B cell (primary cell): ENCODE results near the gene CD6. TPM values are rescaled to one million over a fixed set of nuclear protein-coding genes. Genes with fewer than 3 reads are reported as not detected.

Source experiments
- ATAC-seq: fragments of 200-7000 bp; cut with Tn5 transposase; one replicate; pipeline ENCODE4 v1.10.0; 2021; ENCODE audit warnings: low read depth, mild to moderate bottlenecking, moderate number of reproducible peaks, moderate library complexity
- CTCF ChIA-PET: fragments of 350-600 bp; sonication (Branson Sonifier 250); formaldehyde crosslinking; loops from one replicate; lab custom pipeline; 2021; ENCODE audit warnings: antibody characterized with exemption, inconsistent platforms; lab: Charles Lee
- POLR2A ChIA-PET: fragments of 350-600 bp; sonication (Branson Sonifier 250); formaldehyde crosslinking; loops from one replicate; lab custom pipeline; 2021; ENCODE audit warnings: antibody characterized with exemption; lab: Charles Lee
- DNase-seq: peaks from one replicate; pipeline ENCODE4 v3.0.0; 2013
- H2AFZ ChIP-seq: 2 replicates; pipeline ENCODE4 v1.6.1; 2012; ENCODE audit warnings: mild to moderate bottlenecking, low read depth, low read length; ENCODE audit not compliant: insufficient read depth, poor library complexity, severe bottlenecking
- H3K27ac ChIP-seq, 2 donors: 1 replicate in 1 of 2; 2 replicates in 1 of 2; pipeline ENCODE4 v1.5.1; 2012 to 2013; ENCODE audit warnings: low read length in 2 of 2, mild to moderate bottlenecking in 2 of 2, moderate library complexity in 1 of 2
- H3K27me3 ChIP-seq, 4 experiments: fragments of 200-600 bp in 1 of 4; sonication (generic) in 1 of 4; replicated peaks in 1 of 4; 1 replicate in 2 of 4; 2 replicates in 2 of 4; pipeline versions ENCODE4 v1.6.1 to v1.7.0; 2013 to 2016; ENCODE audit warnings: low read length in 3 of 4, mild to moderate bottlenecking in 2 of 4, mixed read lengths in 1 of 4, moderate library complexity in 1 of 4; ENCODE audit not compliant: insufficient read depth in 4 of 4, control insufficient read depth in 3 of 4; ENCODE audit errors: control extremely low read depth in 1 of 4
- H3K36me3 ChIP-seq, 2 experiments: replicated peaks in 1 of 2; 1 replicate in 1 of 2; 2 replicates in 1 of 2; pipeline versions ENCODE4 v1.6.1 to v1.7.1; 2013; ENCODE audit warnings: low read length in 1 of 2; ENCODE audit not compliant: insufficient read depth in 2 of 2, control insufficient read depth in 1 of 2; ENCODE audit errors: control extremely low read depth in 1 of 2, extremely low read depth in 1 of 2
- H3K4me1 ChIP-seq, 2 donors: fragments of 200-600 bp in 1 of 2; sonication (generic) in 1 of 2; 1 replicate in 1 of 2; 2 replicates in 1 of 2; pipeline versions ENCODE4 v1.5.1 to v1.6.1; 2013 to 2017; ENCODE audit warnings: low read length in 2 of 2; ENCODE audit not compliant: control insufficient read depth in 2 of 2, insufficient read depth in 2 of 2
- H3K4me2 ChIP-seq: replicated peaks from 2 replicates; pipeline ENCODE3; 2012; ENCODE audit warnings: mild to moderate bottlenecking, low read depth, low read length; ENCODE audit not compliant: poor library complexity, severe bottlenecking
- H3K4me3 ChIP-seq, 5 experiments: fragments of 200-600 bp in 1 of 5; sonication (generic) in 1 of 5; 1 replicate in 3 of 5; 2 replicates in 2 of 5; pipeline versions ENCODE4 v1.5.1 to v1.7.0; 2011 to 2016; ENCODE audit warnings: low read length in 4 of 5, mild to moderate bottlenecking in 4 of 5, low read depth in 2 of 5, control low read depth in 1 of 5, moderate library complexity in 1 of 5; ENCODE audit not compliant: insufficient read depth in 1 of 5; ENCODE audit errors: control extremely low read depth in 1 of 5, extremely low read depth in 1 of 5
- H3K79me2 ChIP-seq: fragments of 200-600 bp; sonication (generic); one replicate; pipeline ENCODE4 v1.6.0; 2016; ENCODE audit warnings: low read length; ENCODE audit not compliant: control insufficient read depth, insufficient read depth
- H3K9ac ChIP-seq: fragments of 200-600 bp; sonication (generic); 2 replicates; pipeline ENCODE4 v1.6.1; 2017; ENCODE audit warnings: mild to moderate bottlenecking, low read length, moderate library complexity
- H3K9me3 ChIP-seq, 3 donors: one replicate each; pipeline versions ENCODE4 v1.6.1 to v1.7.1; 2013; ENCODE audit warnings: low read length in 2 of 3; ENCODE audit not compliant: control insufficient read depth in 2 of 3, insufficient read depth in 1 of 3; ENCODE audit errors: control extremely low read depth in 1 of 3
- H4K20me1 ChIP-seq: 2 replicates; pipeline ENCODE4 v1.6.0; 2012; ENCODE audit warnings: mild to moderate bottlenecking, low read length; ENCODE audit not compliant: insufficient read depth, control insufficient read depth, poor library complexity, severe bottlenecking
- H3K27ac Mint-ChIP-seq: one replicate; pipeline ENCODE4 v1.8.0; 2021; ENCODE audit warnings: mixed read lengths
- H3K27me3 Mint-ChIP-seq: one replicate; pipeline ENCODE4 v1.8.0; 2021; ENCODE audit warnings: mixed read lengths
- H3K4me1 Mint-ChIP-seq: one replicate; pipeline ENCODE4 v1.8.0; 2021; ENCODE audit warnings: mixed read lengths
- H3K4me3 Mint-ChIP-seq: one replicate; pipeline ENCODE4 v1.8.0; 2021; ENCODE audit warnings: mixed read lengths
- H3K9me3 Mint-ChIP-seq: one replicate; pipeline ENCODE4 v1.8.0; 2022; ENCODE audit warnings: mixed read lengths; ENCODE audit not compliant: insufficient read depth
- CTCF ChIP-seq: fragments of 200-600 bp; IDR thresholded peaks from one replicate; pipeline ENCODE4 v1.8.0; 2022; ENCODE audit warnings: antibody characterized with exemption, mild to moderate bottlenecking
- EZH2 ChIP-seq: IDR thresholded peaks from 2 replicates; pipeline ENCODE4 v1.6.1; 2012; ENCODE audit warnings: borderline replicate concordance, low read depth, mild to moderate bottlenecking, moderate library complexity, low read length; ENCODE audit not compliant: insufficient read depth, poor library complexity, severe bottlenecking
- WGBS: methylation state at CpG from one replicate; pipeline ENCODE4 v1.1.5; 2013; ENCODE audit warnings: missing lambda C conversion rate; ENCODE audit not compliant: insufficient coverage; 5-methylcytosine and 5-hydroxymethylcytosine counted together
- intact Hi-C: fragments of 100-400 bp; cut with micrococcal nuclease; formaldehyde crosslinking; loops from one replicate; pipeline ENCODE4 v1.10.0; 2022
- polyA plus RNA-seq: library from polyadenylated mRNA; depleted of rRNA; stranded (reverse); fragments of >200 nt; gene quantifications from 2 replicates; pipeline ENCODE4 v1.2.3, GENCODE V29; 2012
- total RNA-seq, 2 donors: library from RNA; stranded (reverse); fragments of 120-200 nt in 1 of 2; gene quantifications; 1 replicate in 1 of 2; 2 replicates in 1 of 2; pipeline versions ENCODE4 v1.2.3 to v1.2.4, GENCODE V29; 2013 to 2022

Gene CD6
- total and polyA plus RNA-seq, 2 donors (not counting 1 experiment from before 2014, with no cell fraction given), result 9.3 to 13.6 TPM

- DNase-seq, result no peak
- WGBS, result 93% methylated on average over 3 of the region's 7 CpGs
- peaks cover 9% of the 10 kb centered on the region for H3K4me1 Mint-ChIP-seq
These were observed 23.1 kb downstream of the CD6 start for GRCh38 chr11:60994541-60995080.

GRCh38 chr11:60995798-60996197 lies 24.3 kb downstream of the CD6 start:
- no peaks in the 10 kb centered on the region for H3K9me3 Mint-ChIP-seq
- DNase-seq (no peak), ATAC-seq (no peak)
- no peak overlapping the region for H2AFZ ChIP-seq
- H3K4me1 Mint-ChIP-seq, result peaks cover 3% of the 10 kb centered on the region
- H3K27ac ChIP-seq, result no peak overlapping the region
- H3K27me3 Mint-ChIP-seq, result peaks cover 9% of the 10 kb centered on the region
- WGBS, result 61% methylated on average over 5 of the region's 7 CpGs
- no peaks in the 10 kb centered on the region for H4K20me1 ChIP-seq
- no peaks in the 10 kb centered on the region for H3K9me3 ChIP-seq
- no peak overlapping the region for H3K4me3 ChIP-seq
- H3K4me3 Mint-ChIP-seq, result no peak overlapping the region
- TF ChIP-seq EZH2, result no peak
- no peak for TF ChIP-seq CTCF
- H3K27ac Mint-ChIP-seq, result no peak overlapping the region
- POLR2A ChIA-PET, result no interaction called here
- H3K4me2 ChIP-seq, result no peak overlapping the region
- no peaks in the 10 kb centered on the region for H3K4me1 ChIP-seq
- no peak overlapping the region for H3K9ac ChIP-seq
- H3K27me3 ChIP-seq, result no peaks in the 10 kb centered on the region
- peaks cover 6% of the 10 kb centered on the region for H3K79me2 ChIP-seq
- H3K36me3 ChIP-seq, result no peaks in the 10 kb centered on the region
- CTCF ChIA-PET, result no interaction called here
- intact Hi-C loops, result no loop called here

More at GRCh38 chr11:60994541-60995080, 23.1 kb downstream of the CD6 start:
- no peaks in the 10 kb centered on the region for H3K36me3 ChIP-seq
- no peak overlapping the region for H3K4me3 Mint-ChIP-seq
- H3K9ac ChIP-seq, result no peak overlapping the region
- H2AFZ ChIP-seq, result no peak overlapping the region
- no peak overlapping the region for H3K27ac Mint-ChIP-seq
- ChIA-PET POLR2A (no interaction called here), CTCF (interaction anchor here (0.7 to 1.2 kb wide), 3 partner anchors 24 to 227 kb away, joined by 3 to 4 read pairs (median 3); no protein-coding TSS in a partner anchor)
- intact Hi-C loops, result no loop called here
- H3K9me3 ChIP-seq, result no peaks in the 10 kb centered on the region
- no peaks in the 10 kb centered on the region for H3K9me3 Mint-ChIP-seq
- ATAC-seq, result no peak
- TF ChIP-seq CTCF, result no peak
- peaks cover 6% of the 10 kb centered on the region for H3K79me2 ChIP-seq
- H3K27me3 Mint-ChIP-seq, result peaks cover 9% of the 10 kb centered on the region
- no peak overlapping the region for H3K27ac ChIP-seq
- H3K4me3 ChIP-seq, result no peak overlapping the region
- no peaks in the 10 kb centered on the region for H3K27me3 ChIP-seq
- peaks cover 2% of the 10 kb centered on the region in 2 donors for H3K4me1 ChIP-seq
- H4K20me1 ChIP-seq, result no peaks in the 10 kb centered on the region
- H3K4me2 ChIP-seq, result no peak overlapping the region
